ENCODE data around the gene IGFALS. TPM values are rescaled to one million over a fixed set of nuclear protein-coding genes. Genes with fewer than 3 reads are reported as not detected.

The IGFALS gene
- total RNA-seq, 4 donors from 2014 or later = 0.47 to 1.1 (median 0.67) TPM; not detected in 1

GRCh38 chr16:1766701-1767100 lies 26.8 kb downstream of the IGFALS start:
- TF ChIP-seq CTCF (IDR thresholded peaks at IDR 0.05) (no peak), POLR2A (IDR thresholded peaks at IDR 0.05) (no peak), POLR2AphosphoS5 (IDR thresholded peaks at IDR 0.05) (no peak), EP300 (IDR thresholded peaks at IDR 0.05) (no peak)
- Histone ChIP-seq H3K27ac (no peak overlapping the region), H3K4me1 (peaks cover 0 to 39% (median 13%) of the 10 kb centered on the region in 3 donors), H3K27me3 (no peaks in the 10 kb centered on the region), H3K9me3 (no peaks in the 10 kb centered on the region), H3K36me3 (peaks cover 0 to 82% of the 10 kb centered on the region in 2 donors), H3K4me3 (no peak overlapping the region)
- no peak for ATAC-seq
- 100% methylated on average over 2 of the region's 18 CpGs; no CpG with 5 or more reads in 1 of the 2 donors for WGBS, 2 donors (ENCODE audit: low coverage in 1 of 2)

GRCh38 chr16:1766231-1766630 lies 27.3 kb downstream of the IGFALS start:
- no peak for ATAC-seq
- H3K36me3 ChIP-seq = peaks cover 0 to 87% of the 10 kb centered on the region in 2 donors
- H3K27ac ChIP-seq = no peak overlapping the region
- H3K4me1 ChIP-seq = peaks cover 0 to 36% (median 13%) of the 10 kb centered on the region in 3 donors
- no peaks in the 10 kb centered on the region for H3K27me3 ChIP-seq
- no peak overlapping the region for H3K4me3 ChIP-seq
- WGBS, 2 donors (ENCODE audit: low coverage in 1 of 2) = 70% methylated on average over 5 of the region's 19 CpGs; no CpG with 5 or more reads in 1 of the 2 donors
- no peaks in the 10 kb centered on the region for H3K9me3 ChIP-seq
- TF ChIP-seq CTCF (IDR thresholded peaks at IDR 0.05) = no peak
- no peak for TF ChIP-seq EP300 (IDR thresholded peaks at IDR 0.05)
- no peak for TF ChIP-seq POLR2A (IDR thresholded peaks at IDR 0.05)
- TF ChIP-seq POLR2AphosphoS5 (IDR thresholded peaks at IDR 0.05) = no peak

GRCh38 chr16:1765826-1766225 lies 27.7 kb downstream of the IGFALS start:
- H3K4me1 ChIP-seq = peaks cover 0 to 34% (median 13%) of the 10 kb centered on the region in 3 donors
- H3K4me3 ChIP-seq = no peak overlapping the region
- TF ChIP-seq POLR2AphosphoS5 (IDR thresholded peaks at IDR 0.05) (no peak), POLR2A (IDR thresholded peaks at IDR 0.05) (no peak), CTCF (IDR thresholded peaks at IDR 0.05) (no peak)
- H3K27me3 ChIP-seq = no peaks in the 10 kb centered on the region
- H3K36me3 ChIP-seq = peaks cover 0 to 91% of the 10 kb centered on the region in 2 donors
- H3K27ac ChIP-seq = no peak overlapping the region
- ATAC-seq = no peak
- H3K9me3 ChIP-seq = no peaks in the 10 kb centered on the region
- 100% methylated on average over 1 of the region's 22 CpGs; no CpG with 5 or more reads in 1 of the 2 donors for WGBS, 2 donors (ENCODE audit: low coverage in 1 of 2)

- Histone ChIP-seq H3K36me3 (peaks cover 0 to 100% of the 10 kb centered on the region in 2 donors), H3K4me1 (peaks cover 0 to 26% (median 6%) of the 10 kb centered on the region in 3 donors), H3K4me3 (no peak overlapping the region), H3K9me3 (no peaks in the 10 kb centered on the region), H3K27ac (no peak overlapping the region), H3K27me3 (no peaks in the 10 kb centered on the region)
- no peak for ATAC-seq
- no peak for TF ChIP-seq EP300 (IDR thresholded peaks at IDR 0.05)
- TF ChIP-seq POLR2A (IDR thresholded peaks at IDR 0.05) = no peak
- no peak for TF ChIP-seq CTCF (IDR thresholded peaks at IDR 0.05)
- no peak for TF ChIP-seq POLR2AphosphoS5 (IDR thresholded peaks at IDR 0.05)
- WGBS, 2 donors (ENCODE audit: low coverage in 1 of 2) = 80% methylated on average over 3 of the region's 21 CpGs; no CpG with 5 or more reads in 1 of the 2 donors
Measured at GRCh38 chr16:1764971-1765370, 28.5 kb downstream of the IGFALS start.

Data from gastroesophageal sphincter (tissue), 4 donors.